HepG2 (cell line): ENCODE data around the gene ZBTB46. TPM values are rescaled to one million over a fixed set of nuclear protein-coding genes. Genes with fewer than 3 reads are reported as not detected.

Experiments
- CBX5 ChIP-seq: sonication (generic); formaldehyde crosslinking; IDR thresholded peaks from 2 replicates; pipeline ENCODE4 v1.4.0; 2020; ENCODE audit warnings: missing genetic modification reagents, borderline replicate concordance
- EEA1 ChIP-seq: sonication (generic); formaldehyde crosslinking; IDR thresholded peaks from 2 replicates; pipeline ENCODE4 v1.5.1; 2020; ENCODE audit warnings: mild to moderate bottlenecking, missing genetic modification reagents, borderline replicate concordance
- GATA4 ChIP-seq: sonication (generic); IDR thresholded peaks from 2 replicates; pipeline ENCODE4 v1.6.1; 2016; ENCODE audit warnings: antibody characterized with exemption, low read depth, borderline replicate concordance
- HMG20B ChIP-seq: conservative IDR thresholded peaks from 2 replicates; pipeline ENCODE4 v1.6.1; 2016; ENCODE audit warnings: missing genetic modification reagents, missing compliant biosample characterization
- NFE2 ChIP-seq: sonication (generic); formaldehyde crosslinking; IDR thresholded peaks from 2 replicates; pipeline ENCODE4 v1.4.0; 2020; ENCODE audit warnings: missing genetic modification reagents
- NR1H2 ChIP-seq: sonication (generic); formaldehyde crosslinking; IDR thresholded peaks from 2 replicates; pipeline ENCODE4 v1.8.1; 2022; ENCODE audit warnings: low read depth, missing genetic modification reagents, borderline replicate concordance
- PAWR ChIP-seq: sonication (generic); formaldehyde crosslinking; IDR thresholded peaks from 2 replicates; pipeline ENCODE4 v1.4.0; 2020; ENCODE audit warnings: missing genetic modification reagents, mild to moderate bottlenecking, borderline replicate concordance
- RBM22 ChIP-seq: fragments of 200-400 bp; formaldehyde crosslinking; optimal IDR thresholded peaks from 2 replicates; pipeline ENCODE3; 2017; ENCODE audit warnings: mild to moderate bottlenecking, low read length, moderate library complexity
- RFXANK ChIP-seq: IDR thresholded peaks from 2 replicates; pipeline ENCODE4 v1.6.1; 2016
- SNAI1 ChIP-seq: sonication (generic); formaldehyde crosslinking; IDR thresholded peaks from 2 replicates; pipeline ENCODE4 v1.5.0; 2020; ENCODE audit warnings: mild to moderate bottlenecking, missing genetic modification reagents, borderline replicate concordance
- TMF1 ChIP-seq: sonication (generic); formaldehyde crosslinking; IDR thresholded peaks from 2 replicates; pipeline ENCODE4 v1.8.1; 2022; ENCODE audit warnings: low read depth, missing genetic modification reagents
- ZKSCAN8 ChIP-seq: IDR thresholded peaks from 2 replicates; pipeline ENCODE4 v1.6.1; 2016; ENCODE audit warnings: borderline replicate concordance, missing genetic modification reagents, missing compliant biosample characterization
- ZMYM2 ChIP-seq: sonication (generic); formaldehyde crosslinking; IDR thresholded peaks from 2 replicates; pipeline ENCODE4 v1.8.0; 2022; ENCODE audit warnings: mild to moderate bottlenecking, missing genetic modification reagents
- ZNF225 ChIP-seq: sonication (generic); formaldehyde crosslinking; IDR thresholded peaks from 2 replicates; pipeline ENCODE4 v1.4.0; 2020; ENCODE audit warnings: mild to moderate bottlenecking, missing genetic modification reagents
- ZNF343 ChIP-seq: sonication (generic); formaldehyde crosslinking; IDR thresholded peaks from 2 replicates; pipeline ENCODE4 v1.4.0; 2020; ENCODE audit warnings: mild to moderate bottlenecking, missing genetic modification reagents
- ZNF460 ChIP-seq: sonication (generic); formaldehyde crosslinking; IDR thresholded peaks from 2 replicates; pipeline ENCODE4 v1.5.1; 2020; ENCODE audit warnings: missing genetic modification reagents, mild to moderate bottlenecking, borderline replicate concordance
- ZNF577 ChIP-seq: sonication (generic); formaldehyde crosslinking; IDR thresholded peaks from 2 replicates; pipeline ENCODE4 v1.4.0; 2020; ENCODE audit warnings: mild to moderate bottlenecking, low read depth, missing genetic modification reagents, borderline replicate concordance
- ZNF629 ChIP-seq: sonication (generic); formaldehyde crosslinking; conservative IDR thresholded peaks from 2 replicates; pipeline ENCODE4 v1.5.0; 2020; ENCODE audit warnings: missing genetic modification reagents
- ZNF709 ChIP-seq: sonication (generic); formaldehyde crosslinking; IDR thresholded peaks from 2 replicates; pipeline ENCODE4 v1.5.0; 2020; ENCODE audit warnings: mild to moderate bottlenecking, missing genetic modification reagents
- ZNF761 ChIP-seq: sonication (generic); formaldehyde crosslinking; conservative IDR thresholded peaks from 2 replicates; pipeline ENCODE4 v1.4.0; 2020; ENCODE audit warnings: mild to moderate bottlenecking, missing genetic modification reagents
- ZNF839 ChIP-seq: sonication (generic); formaldehyde crosslinking; IDR thresholded peaks from 2 replicates; pipeline ENCODE4 v1.4.0; 2020; ENCODE audit warnings: missing genetic modification reagents, mild to moderate bottlenecking, borderline replicate concordance
- polyA plus RNA-seq, 8 experiments: library from polyadenylated mRNA; depleted of rRNA in 3 of 8; stranded (reverse) in 7 of 8; unstranded in 1 of 8; fragments of >200 nt; fragmentation: Illumina TruSeq in 4 of 8; extraction: Trizol in 4 of 8; gene quantifications; 2 replicates each; pipeline versions ENCODE4 v1.2.1 to v1.2.3, GENCODE V29; 2011 to 2016; ENCODE audit warnings: low read depth in 4 of 8, missing spikeins in 1 of 8, mixed read lengths in 1 of 8; ENCODE audit not compliant: insufficient read depth in 1 of 8
- total RNA-seq, 5 experiments: library from RNA; depleted of rRNA; stranded (reverse); fragments of >200 nt; fragmentation: Illumina TruSeq; extraction: Trizol; gene quantifications; 2 replicates each; pipeline ENCODE4 v1.2.3, GENCODE V29; 2016; ENCODE audit warnings: low read depth in 1 of 5
- TF ChIP-seq, protein P1 (sequence below): sonication (generic); formaldehyde crosslinking; IDR thresholded peaks from 2 replicates; pipeline ENCODE4 v1.4.0; 2020; ENCODE audit warnings: missing genetic modification reagents, mild to moderate bottlenecking, borderline replicate concordance
- TF ChIP-seq, protein P2 (sequence below): sonication (generic); formaldehyde crosslinking; IDR thresholded peaks from 2 replicates; pipeline ENCODE4 v1.8.1; 2023; ENCODE audit warnings: missing genetic modification reagents, mild to moderate bottlenecking, borderline replicate concordance
- TF ChIP-seq, protein P3 (sequence below): sonication (generic); formaldehyde crosslinking; IDR thresholded peaks from 2 replicates; pipeline ENCODE4 v1.4.0; 2020; ENCODE audit warnings: mild to moderate bottlenecking, missing genetic modification reagents
- TF ChIP-seq, protein P4 (sequence below): sonication (generic); formaldehyde crosslinking; IDR thresholded peaks from 2 replicates; pipeline ENCODE4 v1.5.0; 2020; ENCODE audit warnings: missing genetic modification reagents, mild to moderate bottlenecking, borderline replicate concordance
- TF ChIP-seq, protein P5 (sequence below): sonication (generic); formaldehyde crosslinking; IDR thresholded peaks from 2 replicates; pipeline ENCODE4 v1.4.0; 2020; ENCODE audit warnings: missing genetic modification reagents; ENCODE audit errors: not compliant biosample characterization

Gene ZBTB46
- total and polyA plus RNA-seq, 2 of the 13 experiments (the other 11 are each of a cell fraction or from before 2014, with no cell fraction given): 1.6 to 13.5 TPM

DNA sequence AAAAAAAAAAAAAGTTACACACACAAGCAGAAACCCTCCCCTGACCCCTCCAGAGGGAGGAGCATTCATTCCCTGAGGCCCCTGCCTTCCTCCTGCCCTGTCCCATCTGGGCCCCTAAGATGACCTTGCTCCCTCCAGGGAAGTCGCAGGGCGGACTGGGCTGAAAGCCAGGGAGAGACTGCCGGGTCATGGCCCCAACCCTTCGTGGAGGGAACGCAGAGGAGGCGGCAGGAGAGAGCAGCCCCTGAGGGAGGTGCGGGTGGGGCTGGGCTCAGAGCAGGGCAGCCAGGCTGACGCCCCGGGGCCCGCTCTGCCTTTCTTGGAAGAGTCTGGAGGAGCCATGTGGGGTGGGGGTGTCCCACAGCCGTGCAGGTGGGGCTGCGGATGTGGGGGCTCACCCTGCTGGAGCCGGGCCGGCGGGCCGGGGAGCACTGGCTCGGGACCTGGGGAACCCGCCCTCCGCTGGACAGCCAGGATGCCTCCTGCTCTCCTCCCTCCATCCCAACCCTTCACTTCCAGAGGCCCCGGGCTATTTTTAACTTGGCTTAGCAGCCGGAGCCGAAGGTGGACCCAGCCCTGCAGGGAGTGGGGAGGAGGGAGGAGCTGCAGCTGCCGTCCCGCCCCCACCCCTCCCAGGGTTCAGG, 15.2 kb upstream of the ZBTB46 start (continued):
- TF ChIP-seq ZNF460 (CRISPR knock-in tag): no peak
- TF ChIP-seq ZNF577: no peak
- TF ChIP-seq, protein P1, sequence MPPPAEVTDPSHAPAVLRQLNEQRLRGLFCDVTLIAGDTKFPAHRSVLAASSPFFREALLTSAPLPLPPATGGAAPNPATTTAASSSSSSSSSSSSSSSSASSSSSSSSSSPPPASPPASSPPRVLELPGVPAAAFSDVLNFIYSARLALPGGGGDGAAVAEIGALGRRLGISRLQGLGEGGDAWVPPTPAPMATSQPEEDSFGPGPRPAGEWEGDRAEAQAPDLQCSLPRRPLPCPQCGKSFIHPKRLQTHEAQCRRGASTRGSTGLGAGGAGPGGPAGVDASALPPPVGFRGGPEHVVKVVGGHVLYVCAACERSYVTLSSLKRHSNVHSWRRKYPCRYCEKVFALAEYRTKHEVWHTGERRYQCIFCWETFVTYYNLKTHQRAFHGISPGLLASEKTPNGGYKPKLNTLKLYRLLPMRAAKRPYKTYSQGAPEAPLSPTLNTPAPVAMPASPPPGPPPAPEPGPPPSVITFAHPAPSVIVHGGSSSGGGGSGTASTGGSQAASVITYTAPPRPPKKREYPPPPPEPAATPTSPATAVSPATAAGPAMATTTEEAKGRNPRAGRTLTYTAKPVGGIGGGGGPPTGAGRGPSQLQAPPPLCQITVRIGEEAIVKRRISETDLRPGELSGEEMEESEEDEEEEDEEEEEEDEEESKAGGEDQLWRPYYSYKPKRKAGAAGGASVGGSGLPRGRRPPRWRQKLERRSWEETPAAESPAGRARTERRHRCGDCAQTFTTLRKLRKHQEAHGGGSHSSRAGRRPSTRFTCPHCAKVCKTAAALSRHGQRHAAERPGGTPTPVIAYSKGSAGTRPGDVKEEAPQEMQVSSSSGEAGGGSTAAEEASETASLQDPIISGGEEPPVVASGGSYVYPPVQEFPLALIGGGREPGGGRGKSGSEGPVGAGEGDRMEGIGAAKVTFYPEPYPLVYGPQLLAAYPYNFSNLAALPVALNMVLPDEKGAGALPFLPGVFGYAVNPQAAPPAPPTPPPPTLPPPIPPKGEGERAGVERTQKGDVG (CRISPR knock-in tag): no peak
- TF ChIP-seq ZNF839: no peak
- TF ChIP-seq, protein P2, sequence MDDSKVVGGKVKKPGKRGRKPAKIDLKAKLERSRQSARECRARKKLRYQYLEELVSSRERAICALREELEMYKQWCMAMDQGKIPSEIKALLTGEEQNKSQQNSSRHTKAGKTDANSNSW (CRISPR knock-in tag): no peak
- TF ChIP-seq, protein P3, sequence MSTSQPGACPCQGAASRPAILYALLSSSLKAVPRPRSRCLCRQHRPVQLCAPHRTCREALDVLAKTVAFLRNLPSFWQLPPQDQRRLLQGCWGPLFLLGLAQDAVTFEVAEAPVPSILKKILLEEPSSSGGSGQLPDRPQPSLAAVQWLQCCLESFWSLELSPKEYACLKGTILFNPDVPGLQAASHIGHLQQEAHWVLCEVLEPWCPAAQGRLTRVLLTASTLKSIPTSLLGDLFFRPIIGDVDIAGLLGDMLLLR (CRISPR knock-in tag): no peak
- TF ChIP-seq ZNF225 (CRISPR knock-in tag): 0 out of 2 replicates have a peak, but pooled peaks have one; percentile 15
- TF ChIP-seq ZNF629 (CRISPR knock-in tag): no peak
- TF ChIP-seq RFXANK: no peak
- no peak for TF ChIP-seq ZNF761 (CRISPR knock-in tag)
- TF ChIP-seq, protein P4, sequence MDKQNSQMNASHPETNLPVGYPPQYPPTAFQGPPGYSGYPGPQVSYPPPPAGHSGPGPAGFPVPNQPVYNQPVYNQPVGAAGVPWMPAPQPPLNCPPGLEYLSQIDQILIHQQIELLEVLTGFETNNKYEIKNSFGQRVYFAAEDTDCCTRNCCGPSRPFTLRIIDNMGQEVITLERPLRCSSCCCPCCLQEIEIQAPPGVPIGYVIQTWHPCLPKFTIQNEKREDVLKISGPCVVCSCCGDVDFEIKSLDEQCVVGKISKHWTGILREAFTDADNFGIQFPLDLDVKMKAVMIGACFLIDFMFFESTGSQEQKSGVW: no peak
- TF ChIP-seq, protein P5, sequence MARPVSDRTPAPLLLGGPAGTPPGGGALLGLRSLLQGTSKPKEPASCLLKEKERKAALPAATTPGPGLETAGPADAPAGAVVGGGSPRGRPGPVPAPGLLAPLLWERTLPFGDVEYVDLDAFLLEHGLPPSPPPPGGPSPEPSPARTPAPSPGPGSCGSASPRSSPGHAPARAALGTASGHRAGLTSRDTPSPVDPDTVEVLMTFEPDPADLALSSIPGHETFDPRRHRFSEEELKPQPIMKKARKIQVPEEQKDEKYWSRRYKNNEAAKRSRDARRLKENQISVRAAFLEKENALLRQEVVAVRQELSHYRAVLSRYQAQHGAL (CRISPR knock-in tag): no peak
- TF ChIP-seq EEA1 (CRISPR knock-in tag): no peak
- no peak for TF ChIP-seq ZMYM2 (CRISPR knock-in tag)
- TF ChIP-seq TMF1: peak; percentile 58; the same call in 1 of the 2 replicates
- TF ChIP-seq ZKSCAN8 (CRISPR knock-in tag): no peak
- TF ChIP-seq ZNF709 (CRISPR knock-in tag): no peak
- TF ChIP-seq ZNF343: no peak
- TF ChIP-seq SNAI1 (CRISPR knock-in tag): no peak; the same call in 1 of the 2 replicates
- no peak for TF ChIP-seq RBM22
- no peak for TF ChIP-seq GATA4
- no peak for TF ChIP-seq NFE2 (CRISPR knock-in tag)
- no peak for TF ChIP-seq PAWR (CRISPR knock-in tag)
- TF ChIP-seq NR1H2: no peak
- TF ChIP-seq HMG20B (CRISPR knock-in tag): no peak
- no peak for TF ChIP-seq CBX5
